HUES6 (cell line): ENCODE data around the gene KCNJ9.
A peak's percentile ranks its signal among the peaks of the same experiment; 100 is the strongest.

Experiments
- H3K27ac ChIP-seq: 2 replicates; pipeline ENCODE4 v1.7.0; 2013; ENCODE audit warnings: low read depth, mild to moderate bottlenecking, low read length, inconsistent platforms
- H3K27me3 ChIP-seq: 2 replicates; pipeline ENCODE4 v1.6.1; 2013; ENCODE audit warnings: low read length; ENCODE audit not compliant: control insufficient read depth, insufficient read depth
- H3K36me3 ChIP-seq: 2 replicates; pipeline ENCODE4 v1.6.1; 2013; ENCODE audit warnings: low read length; ENCODE audit not compliant: control insufficient read depth, insufficient read depth
- H3K4me1 ChIP-seq: 2 replicates; pipeline ENCODE4 v1.6.1; 2013; ENCODE audit warnings: low read length; ENCODE audit not compliant: control insufficient read depth, insufficient read depth
- H3K4me3 ChIP-seq: 2 replicates; pipeline ENCODE4 v1.5.1; 2013; ENCODE audit warnings: low read depth, low read length
- H3K9ac ChIP-seq: one replicate; pipeline ENCODE4 v1.6.1; 2013; ENCODE audit warnings: mild to moderate bottlenecking, low read length
- H3K9me3 ChIP-seq: 2 replicates; pipeline ENCODE4 v1.6.1; 2013; ENCODE audit warnings: low read depth, low read length; ENCODE audit not compliant: control insufficient read depth, insufficient read depth

KCNJ9 gene

DNA sequence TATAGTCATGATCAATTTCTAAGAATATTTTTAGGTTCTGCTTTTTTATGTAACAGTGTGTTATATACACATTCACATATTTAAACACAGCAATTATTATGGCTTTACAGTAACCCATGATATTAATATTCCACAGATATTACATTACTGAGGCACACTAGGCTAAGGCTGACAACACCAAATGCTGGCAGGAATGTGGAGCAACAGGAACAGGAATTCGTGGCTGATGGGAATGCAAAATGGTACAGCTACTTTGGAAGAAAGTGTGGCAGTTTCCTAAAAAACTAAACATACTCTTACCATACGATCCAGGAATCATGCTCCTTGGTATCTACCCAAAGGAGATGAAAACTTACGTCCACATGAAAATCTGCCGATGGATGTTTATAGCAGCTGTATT, 1.9 kb upstream of the KCNJ9 start:
- Histone ChIP-seq H3K27me3 (peaks cover 59% of the 10 kb centered on the region), H3K9ac (no peak overlapping the region), H3K9me3 (no peaks in the 10 kb centered on the region)

DNA sequence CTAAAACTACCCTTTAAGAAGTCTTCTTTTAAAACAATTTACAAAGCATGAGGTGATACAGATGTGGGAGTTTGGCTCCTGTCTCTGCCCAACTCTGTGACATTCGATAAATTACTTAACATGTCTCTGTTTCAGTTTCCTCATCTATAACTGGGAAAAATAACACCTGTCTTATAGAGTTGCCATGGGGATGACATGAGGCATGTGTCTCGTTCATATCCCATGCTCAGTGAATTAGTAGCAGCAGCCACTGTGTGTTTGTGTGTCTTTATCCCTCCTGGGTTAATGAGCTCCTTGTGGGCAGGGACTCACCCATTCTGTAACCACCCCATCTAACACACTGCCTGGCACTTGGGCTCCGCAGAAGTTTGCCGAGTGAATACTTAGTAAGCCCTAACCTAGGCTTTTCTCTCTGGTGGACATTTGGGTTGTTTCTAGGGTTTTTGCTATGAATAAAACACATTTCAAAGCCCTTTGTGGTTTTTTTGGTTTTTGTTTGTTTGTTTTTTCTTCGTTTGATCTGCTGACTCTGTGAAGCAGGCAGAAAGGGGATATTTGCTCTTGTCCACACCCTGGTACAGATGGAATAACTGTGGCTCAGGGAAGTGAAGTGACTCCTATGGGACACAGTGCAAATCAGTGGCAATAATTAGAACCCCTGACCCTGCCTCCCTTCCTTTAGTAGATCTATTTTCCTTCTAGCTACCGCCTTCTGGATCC, 797 bp upstream of the KCNJ9 start:
- H3K27me3 ChIP-seq: peaks cover 70% of the 10 kb centered on the region
- no peaks in the 10 kb centered on the region for H3K36me3 ChIP-seq
- 0 out of 2 replicates have a peak, but pooled peaks cover 3% of the 10 kb centered on the region for H3K4me1 ChIP-seq
- H3K9ac ChIP-seq: no peak overlapping the region
- no peak overlapping the region for H3K27ac ChIP-seq
- H3K4me3 ChIP-seq: no peak overlapping the region
- no peaks in the 10 kb centered on the region for H3K9me3 ChIP-seq

More for the DNA sequence above, 1.9 kb upstream of the KCNJ9 start:
- 0 out of 2 replicates have a peak, but pooled peaks cover 3% of the 10 kb centered on the region for H3K4me1 ChIP-seq
- H3K27ac ChIP-seq: no peak overlapping the region
- H3K4me3 ChIP-seq: no peak overlapping the region
- no peaks in the 10 kb centered on the region for H3K36me3 ChIP-seq

DNA sequence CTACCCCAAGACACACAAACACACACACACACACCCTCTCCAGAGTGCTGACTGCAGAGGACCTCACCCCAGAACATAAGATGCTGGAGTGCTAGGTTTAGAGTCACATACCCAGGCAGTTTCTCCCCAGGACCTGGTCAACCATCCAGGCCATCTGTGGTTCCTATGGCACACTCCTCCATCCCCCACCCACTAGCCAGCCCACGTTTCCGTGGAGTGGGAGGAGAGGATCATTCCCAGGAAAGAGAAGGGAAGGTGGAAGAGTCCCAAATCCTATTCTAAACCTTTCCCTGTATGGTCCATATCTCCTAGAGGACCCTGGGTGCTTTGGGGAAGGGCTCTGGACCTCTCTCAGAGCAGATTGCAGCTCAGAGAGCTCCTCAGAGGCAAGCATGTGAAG, 1.1 kb downstream of the KCNJ9 start:
- Histone ChIP-seq H3K4me1 (peaks cover 7% of the 10 kb centered on the region; the same call in 1 of the 2 replicates), H3K27me3 (peaks cover 66% of the 10 kb centered on the region), H3K36me3 (no peaks in the 10 kb centered on the region), H3K9me3 (no peaks in the 10 kb centered on the region), H3K9ac (no peak overlapping the region), H3K4me3 (no peak overlapping the region), H3K27ac (no peak overlapping the region)

DNA sequence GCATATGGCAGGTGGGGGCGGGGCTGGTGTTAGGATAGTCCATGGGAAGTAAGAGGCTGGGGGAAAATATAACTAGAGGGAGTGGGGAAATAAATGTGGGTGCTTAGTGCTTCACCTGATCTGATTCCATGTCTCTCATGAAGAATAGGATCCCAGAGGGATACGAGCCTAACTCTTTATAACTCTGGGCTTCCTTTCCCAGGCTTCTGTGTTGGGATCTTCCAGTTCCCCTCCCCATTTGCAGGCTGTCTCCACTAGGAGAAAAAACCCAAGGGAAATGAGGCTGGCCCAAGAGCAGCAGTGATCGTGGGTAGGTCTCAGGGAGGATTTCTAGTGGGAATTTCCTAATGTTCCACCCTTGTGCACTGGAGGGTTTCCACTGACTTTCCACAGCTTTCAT, 1.6 kb downstream of the KCNJ9 start:
- no peak overlapping the region for H3K27ac ChIP-seq
- H3K36me3 ChIP-seq: no peaks in the 10 kb centered on the region
- H3K27me3 ChIP-seq: peaks cover 64% of the 10 kb centered on the region
- peaks cover 7% of the 10 kb centered on the region; the same call in 1 of the 2 replicates for H3K4me1 ChIP-seq
- H3K9me3 ChIP-seq: no peaks in the 10 kb centered on the region
- H3K9ac ChIP-seq: no peak overlapping the region
- no peak overlapping the region for H3K4me3 ChIP-seq

DNA sequence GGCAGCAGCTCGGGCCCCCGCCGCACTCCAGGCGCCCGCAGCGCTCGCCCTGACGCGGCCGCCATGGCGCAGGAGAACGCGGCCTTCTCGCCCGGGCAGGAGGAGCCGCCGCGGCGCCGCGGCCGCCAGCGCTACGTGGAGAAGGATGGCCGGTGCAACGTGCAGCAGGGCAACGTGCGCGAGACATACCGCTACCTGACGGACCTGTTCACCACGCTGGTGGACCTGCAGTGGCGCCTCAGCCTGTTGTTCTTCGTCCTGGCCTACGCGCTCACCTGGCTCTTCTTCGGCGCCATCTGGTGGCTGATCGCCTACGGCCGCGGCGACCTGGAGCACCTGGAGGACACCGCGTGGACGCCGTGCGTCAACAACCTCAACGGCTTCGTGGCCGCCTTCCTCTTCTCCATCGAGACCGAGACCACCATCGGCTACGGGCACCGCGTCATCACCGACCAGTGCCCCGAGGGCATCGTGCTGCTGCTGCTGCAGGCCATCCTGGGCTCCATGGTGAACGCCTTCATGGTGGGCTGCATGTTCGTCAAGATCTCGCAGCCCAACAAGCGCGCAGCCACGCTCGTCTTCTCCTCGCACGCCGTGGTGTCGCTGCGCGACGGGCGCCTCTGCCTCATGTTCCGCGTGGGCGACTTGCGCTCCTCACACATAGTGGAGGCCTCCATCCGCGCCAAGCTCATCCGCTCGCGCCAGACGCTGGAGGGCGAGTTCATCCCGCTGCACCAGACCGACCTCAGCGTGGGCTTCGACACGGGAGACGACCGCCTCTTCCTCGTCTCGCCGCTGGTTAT, 2.8 kb downstream of the KCNJ9 start:
- Histone ChIP-seq H3K36me3 (no peaks in the 10 kb centered on the region), H3K4me3 (peak overlapping the region; percentile 54), H3K9ac (no peak overlapping the region), H3K4me1 (peaks cover 7% of the 10 kb centered on the region; the same call in 1 of the 2 replicates), H3K27ac (no peak overlapping the region), H3K9me3 (no peaks in the 10 kb centered on the region), H3K27me3 (peaks cover 64% of the 10 kb centered on the region)

DNA sequence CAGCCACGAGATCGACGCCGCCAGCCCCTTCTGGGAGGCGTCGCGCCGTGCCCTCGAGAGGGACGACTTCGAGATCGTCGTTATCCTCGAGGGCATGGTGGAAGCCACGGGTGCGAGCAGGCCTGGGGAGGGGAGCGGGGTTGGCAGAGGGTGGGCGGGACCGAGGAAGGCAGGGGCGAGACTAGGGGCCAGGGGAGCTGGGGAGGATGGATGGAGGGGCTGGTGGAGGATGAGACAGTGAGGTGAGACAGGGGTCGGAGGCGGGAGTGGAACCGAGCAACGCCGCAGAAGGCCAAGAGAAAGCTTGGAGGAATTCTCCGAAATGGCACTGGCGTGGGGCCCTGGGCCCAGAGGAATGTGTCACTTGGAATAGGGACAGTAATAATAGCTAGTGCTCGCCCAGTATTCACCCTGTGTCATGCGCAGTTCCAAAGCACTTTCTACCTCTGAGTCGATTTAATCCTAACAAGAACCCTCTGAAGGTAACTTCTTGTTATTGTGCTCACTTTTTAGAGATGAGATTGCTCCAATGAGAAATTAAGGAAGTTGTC, 3.5 kb downstream of the KCNJ9 start:
- Histone ChIP-seq H3K27me3 (peaks cover 59% of the 10 kb centered on the region), H3K4me1 (peaks cover 7% of the 10 kb centered on the region; the same call in 1 of the 2 replicates), H3K9ac (no peak overlapping the region), H3K27ac (no peak overlapping the region), H3K36me3 (no peaks in the 10 kb centered on the region), H3K9me3 (no peaks in the 10 kb centered on the region), H3K4me3 (no peak overlapping the region)

DNA sequence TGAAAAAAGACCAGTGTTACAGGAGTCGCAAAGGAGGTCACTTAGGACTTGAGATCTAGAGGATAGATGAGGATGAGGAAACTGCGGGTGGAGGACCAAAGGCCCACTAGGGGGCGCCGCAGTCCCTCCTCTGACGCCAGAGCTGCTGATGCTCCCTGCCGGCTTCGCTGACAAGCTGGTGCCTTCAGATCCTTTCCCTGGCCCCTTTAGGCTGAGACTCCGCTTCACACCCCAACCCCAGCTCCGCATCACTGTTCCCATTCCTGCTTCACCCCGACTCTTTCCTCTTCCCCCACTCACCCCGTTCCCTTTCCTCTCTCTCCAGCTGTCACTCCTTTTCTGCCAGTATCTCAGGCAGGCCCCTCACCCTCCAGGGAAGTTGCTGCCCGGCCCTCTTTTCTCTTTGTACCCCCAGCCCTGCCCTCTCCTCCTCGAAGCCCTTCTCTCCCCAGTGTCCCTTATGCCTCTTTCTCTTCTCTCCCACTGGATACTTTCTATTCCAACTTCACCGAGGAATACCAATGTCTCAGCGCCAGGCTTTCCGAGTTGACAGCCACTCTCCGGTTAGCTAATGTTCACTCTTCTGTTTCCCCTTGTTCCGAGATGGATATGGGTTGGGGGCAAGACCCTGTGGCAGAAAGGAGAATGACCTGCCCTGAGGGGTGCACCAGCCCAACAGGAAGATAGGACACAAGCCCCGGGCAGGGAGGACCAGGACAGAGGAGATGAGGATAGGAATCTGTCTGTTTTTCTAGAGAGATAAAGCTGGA, 4.5 kb downstream of the KCNJ9 start:
- H3K27me3 ChIP-seq: peaks cover 49% of the 10 kb centered on the region
- H3K27ac ChIP-seq: no peak overlapping the region
- no peaks in the 10 kb centered on the region for H3K9me3 ChIP-seq
- H3K9ac ChIP-seq: no peak overlapping the region
- H3K4me3 ChIP-seq: no peak overlapping the region
- peaks cover 7% of the 10 kb centered on the region; the same call in 1 of the 2 replicates for H3K4me1 ChIP-seq
- H3K36me3 ChIP-seq: no peaks in the 10 kb centered on the region

DNA sequence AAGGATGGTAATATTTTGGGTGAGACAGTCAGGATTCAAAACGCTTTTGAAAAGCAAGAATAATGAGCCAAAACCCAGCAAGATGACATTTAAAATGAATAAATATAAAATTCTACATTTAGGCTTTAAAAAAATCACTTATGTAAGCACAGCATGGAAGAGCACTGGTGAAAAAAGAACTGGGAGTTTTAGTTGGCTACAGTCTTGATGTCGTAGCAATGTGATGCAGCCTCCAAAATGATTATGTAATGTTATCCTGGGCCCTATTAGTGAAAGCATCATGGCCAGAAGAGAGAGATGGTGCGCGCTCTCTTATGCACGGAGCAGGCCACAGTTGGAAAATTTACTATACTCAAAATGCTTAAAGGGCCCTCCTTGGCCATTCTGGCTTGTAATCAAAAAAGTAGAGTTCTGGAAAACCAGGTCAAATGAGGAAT, 5.1 kb downstream of the KCNJ9 start:
- H3K4me1 ChIP-seq: peaks cover 7% of the 10 kb centered on the region; the same call in 1 of the 2 replicates
- H3K27me3 ChIP-seq: peaks cover 43% of the 10 kb centered on the region
- no peak overlapping the region for H3K9ac ChIP-seq
- no peaks in the 10 kb centered on the region for H3K9me3 ChIP-seq
- no peak overlapping the region for H3K4me3 ChIP-seq
- H3K36me3 ChIP-seq: peaks cover 3% of the 10 kb centered on the region; the same call in 1 of the 2 replicates
- no peak overlapping the region for H3K27ac ChIP-seq

DNA sequence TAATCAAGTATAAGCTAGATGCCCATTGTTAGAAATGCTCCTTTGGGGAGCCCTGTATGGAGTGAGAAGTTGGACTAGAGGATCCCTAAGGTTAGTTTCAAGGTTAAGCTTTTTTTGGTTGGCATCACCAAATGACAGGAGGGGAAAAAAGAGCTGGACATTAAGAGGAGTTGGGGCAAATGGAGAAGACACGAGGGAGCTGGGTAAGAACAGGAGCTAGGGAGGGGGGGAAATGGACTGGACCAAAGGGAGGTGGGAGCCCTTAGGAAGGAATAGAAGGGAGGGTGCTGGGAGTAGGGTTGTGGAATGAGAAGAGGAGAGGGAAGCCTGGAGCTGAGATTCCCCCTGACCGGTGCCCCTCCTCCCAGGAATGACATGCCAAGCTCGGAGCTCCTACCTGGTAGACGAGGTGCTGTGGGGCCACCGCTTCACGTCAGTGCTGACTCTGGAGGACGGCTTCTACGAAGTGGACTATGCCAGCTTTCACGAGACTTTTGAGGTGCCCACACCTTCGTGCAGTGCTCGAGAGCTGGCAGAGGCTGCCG, 5.9 kb downstream of the KCNJ9 start:
- H3K9ac ChIP-seq: no peak overlapping the region
- H3K36me3 ChIP-seq: peaks cover 10% of the 10 kb centered on the region
- H3K4me1 ChIP-seq: peaks cover 7% of the 10 kb centered on the region; the same call in 1 of the 2 replicates
- H3K4me3 ChIP-seq: no peak overlapping the region
- no peak overlapping the region for H3K27ac ChIP-seq
- H3K27me3 ChIP-seq: peaks cover 36% of the 10 kb centered on the region
- H3K9me3 ChIP-seq: no peaks in the 10 kb centered on the region

DNA sequence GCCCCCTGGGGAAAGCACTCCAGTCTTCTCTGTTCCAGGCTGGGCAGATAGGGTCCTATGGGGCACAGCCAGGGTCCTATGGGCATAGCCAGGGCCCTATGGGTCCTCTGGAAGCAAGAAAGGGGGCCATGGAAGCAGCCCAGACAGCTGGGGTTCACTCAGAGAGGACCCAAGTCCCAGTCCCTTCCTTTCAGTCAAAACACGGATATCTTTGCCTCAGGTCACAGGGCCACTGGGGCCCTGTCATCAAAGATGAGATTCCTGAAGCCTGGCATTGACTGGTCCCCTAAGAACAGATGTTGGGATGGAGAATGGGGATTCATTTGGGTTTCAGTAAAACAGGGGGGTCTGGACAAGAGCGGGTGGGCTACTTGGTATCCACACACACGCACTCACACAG, 8.5 kb downstream of the KCNJ9 start:
- Histone ChIP-seq H3K36me3 (peaks cover 36% of the 10 kb centered on the region), H3K4me3 (no peak overlapping the region), H3K4me1 (peaks cover 5% of the 10 kb centered on the region; the same call in 1 of the 2 replicates), H3K27me3 (peaks cover 9% of the 10 kb centered on the region), H3K9me3 (no peaks in the 10 kb centered on the region), H3K9ac (no peak overlapping the region), H3K27ac (no peak overlapping the region)
